GM12878 (cell line): ENCODE data around the gene LACTBL1.

Experiments
- CTCF ChIP-seq, 3 experiments: IDR thresholded peaks in 2 of 3; conservative IDR thresholded peaks in 1 of 3; 2 replicates each; pipeline ENCODE4 v1.5.1; 2011; ENCODE audit warnings: low read depth in 3 of 3, low read length in 3 of 3, mild to moderate bottlenecking in 3 of 3, control low read depth in 2 of 3, moderate library complexity in 2 of 3, inconsistent platforms in 1 of 3, mixed read lengths in 1 of 3; ENCODE audit not compliant: control insufficient read depth in 2 of 3, insufficient read depth in 1 of 3; ENCODE audit errors: extremely low read depth in 1 of 3
- EP300 ChIP-seq, 2 experiments: fragments of 150-350 bp in 1 of 2; IDR thresholded peaks; 2 replicates each; pipeline ENCODE4 v1.6.1; 2011 to 2012; ENCODE audit warnings: low read depth in 2 of 2, low read length in 2 of 2, borderline replicate concordance in 1 of 2, improper control_type of control experiment in 1 of 2, inconsistent platforms in 1 of 2; ENCODE audit not compliant: control insufficient read depth in 1 of 2
- HDGF ChIP-seq: fragments of 450-650 bp; IDR thresholded peaks from 2 replicates; pipeline ENCODE4 v1.6.1; 2016; ENCODE audit warnings: antibody characterized with exemption
- NR2C2 ChIP-seq: IDR thresholded peaks from 2 replicates; pipeline ENCODE4 v1.6.1; 2011; ENCODE audit warnings: borderline replicate concordance, low read depth; ENCODE audit not compliant: control insufficient read depth, insufficient read length
- SMC3 ChIP-seq: IDR thresholded peaks from 2 replicates; pipeline ENCODE4 v1.6.1; 2011; ENCODE audit warnings: low read length, improper control_type of control experiment, borderline replicate concordance
- TAF1 ChIP-seq: IDR thresholded peaks from 2 replicates; pipeline ENCODE4 v1.6.1; 2011; ENCODE audit warnings: mild to moderate bottlenecking, low read depth, low read length, borderline replicate concordance

GRCh38 chr1:23013657-23014056, 41.0 kb upstream of the LACTBL1 start:
- TF ChIP-seq TAF1: no peak
- no peak for TF ChIP-seq CTCF (IDR thresholded peaks at IDR 0.05 in 2 of 3, conservative IDR thresholded peaks at IDR 0.05 in 1 of 3; ENCODE audit: control insufficient read depth in 2 of 3, extremely low read depth in 1 of 3, insufficient read depth in 1 of 3, low read depth in 3 of 3, low read length in 3 of 3)
- TF ChIP-seq NR2C2: no peak
- no peak for TF ChIP-seq HDGF
- TF ChIP-seq SMC3: no peak
- no peak for TF ChIP-seq EP300 (IDR thresholded peaks at IDR 0.05; ENCODE audit: borderline replicate concordance in 1 of 2, control insufficient read depth in 1 of 2, low read depth in 2 of 2, low read length in 2 of 2)
